ENCODE results near the gene CHRNA1.
A peak's percentile ranks its signal among the peaks of the same experiment; 100 is the strongest.

The CHRNA1 gene

DNA sequence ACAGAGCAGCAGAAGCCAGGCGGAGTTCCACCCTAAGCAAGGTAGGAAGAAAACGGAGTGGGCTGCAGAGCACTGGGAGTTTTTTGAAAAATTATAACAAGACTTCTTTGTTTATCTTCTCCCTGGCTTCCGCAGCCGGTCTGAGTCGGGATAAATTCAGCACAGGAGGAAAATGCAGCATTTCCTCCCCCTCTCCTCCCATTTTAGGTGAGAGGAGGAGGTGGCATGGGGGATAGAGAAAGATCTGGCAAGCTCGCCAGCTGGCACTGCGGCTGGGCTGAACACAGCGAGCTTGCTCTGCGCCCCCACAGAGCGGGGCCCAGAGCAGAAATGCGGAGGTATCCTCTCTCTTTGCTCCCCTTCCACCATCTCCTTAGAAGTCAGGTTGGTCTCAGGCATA, 17.7 kb upstream of the CHRNA1 start:
- H2BK15ac ChIP-seq (replicated peaks; ENCODE audit: low read depth): no peak overlapping the region
- no CpG with 5 or more reads among the region's 11 CpGs for WGBS (ENCODE audit: extremely low coverage, insufficient coverage, low lambda C conversion rate)

DNA sequence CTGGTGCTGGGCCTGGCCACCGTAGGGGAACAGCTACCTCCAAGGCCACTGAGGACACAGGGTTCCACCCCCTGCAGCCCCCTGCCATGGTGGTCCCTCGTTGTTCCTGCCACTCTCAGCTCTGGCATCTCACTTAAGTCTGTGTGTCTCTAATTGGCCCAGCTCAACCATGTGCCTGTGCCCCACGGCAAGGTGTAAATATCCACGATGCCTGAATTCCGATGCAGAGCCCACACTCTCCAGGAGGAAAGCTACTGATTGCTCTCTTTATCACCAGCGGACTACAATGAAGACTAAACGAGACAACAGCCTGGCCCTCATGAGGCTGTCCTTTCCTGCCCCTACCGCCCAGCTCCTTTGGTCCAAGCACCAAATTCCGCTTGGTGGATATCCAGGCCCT, 17.0 kb upstream of the CHRNA1 start:
- H2AK5ac ChIP-seq (ENCODE audit: low read length): peak overlapping the region; percentile 38
- H2BK5ac ChIP-seq (ENCODE audit: low read length): no peak overlapping the region
- no peak overlapping the region for H3K9ac ChIP-seq (ENCODE audit: low read length)
- H3K4ac ChIP-seq (ENCODE audit: low read depth, low read length): no peak overlapping the region
- no peaks in the 10 kb centered on the region for H3K79me1 ChIP-seq (ENCODE audit: low read length)
- no peak overlapping the region for H3K4me3 ChIP-seq (ENCODE audit: low read length)
- H3K79me2 ChIP-seq (ENCODE audit: control insufficient read depth, insufficient read depth, low read length): no peaks in the 10 kb centered on the region
- H3K4me2 ChIP-seq (ENCODE audit: low read length): no peak overlapping the region
- no peak for DNase-seq
- no peak overlapping the region for H2BK15ac ChIP-seq (replicated peaks; ENCODE audit: low read depth)
- no peaks in the 10 kb centered on the region for H3K27me3 ChIP-seq (ENCODE audit: insufficient read depth, low read length, poor library complexity)
- no peak overlapping the region for H4K8ac ChIP-seq (ENCODE audit: low read depth, low read length)
- no peaks in the 10 kb centered on the region for H3K36me3 ChIP-seq (ENCODE audit: control insufficient read depth, insufficient read depth, low read length)
- peak overlapping the region; percentile 45 for H3K56ac ChIP-seq (ENCODE audit: low read length)
- no peak overlapping the region for H2BK120ac ChIP-seq (ENCODE audit: low read depth, low read length)
- no peak overlapping the region for H3K23ac ChIP-seq (ENCODE audit: low read length)
- H3K18ac ChIP-seq (ENCODE audit: low read length): no peak overlapping the region
- H3K4me1 ChIP-seq (ENCODE audit: control insufficient read depth, low read depth, low read length): peaks cover 20% of the 10 kb centered on the region
- no peak overlapping the region for H4K5ac ChIP-seq (ENCODE audit: low read length)
- H3K27ac ChIP-seq (ENCODE audit: low read depth, low read length): no peak overlapping the region
- no CpG with 5 or more reads among the region's 9 CpGs for WGBS (ENCODE audit: extremely low coverage, insufficient coverage, low lambda C conversion rate)

More for the DNA sequence above, 17.7 kb upstream of the CHRNA1 start:
- no peaks in the 10 kb centered on the region for H3K79me1 ChIP-seq (ENCODE audit: low read length)
- peaks cover 19% of the 10 kb centered on the region for H3K4me1 ChIP-seq (ENCODE audit: control insufficient read depth, low read depth, low read length)
- no peaks in the 10 kb centered on the region for H3K36me3 ChIP-seq (ENCODE audit: control insufficient read depth, insufficient read depth, low read length)
- no peak overlapping the region for H3K9ac ChIP-seq (ENCODE audit: low read length)
- H3K4ac ChIP-seq (ENCODE audit: low read depth, low read length): no peak overlapping the region
- no peak overlapping the region for H3K18ac ChIP-seq (ENCODE audit: low read length)
- no peak overlapping the region for H3K27ac ChIP-seq (ENCODE audit: low read depth, low read length)
- no peak overlapping the region for H3K4me2 ChIP-seq (ENCODE audit: low read length)
- H2BK120ac ChIP-seq (ENCODE audit: low read depth, low read length): no peak overlapping the region
- no peak overlapping the region for H2AK5ac ChIP-seq (ENCODE audit: low read length)
- no peaks in the 10 kb centered on the region for H3K79me2 ChIP-seq (ENCODE audit: control insufficient read depth, insufficient read depth, low read length)
- H4K5ac ChIP-seq (ENCODE audit: low read length): no peak overlapping the region
- H3K56ac ChIP-seq (ENCODE audit: low read length): no peak overlapping the region
- H3K4me3 ChIP-seq (ENCODE audit: low read length): no peak overlapping the region
- H4K8ac ChIP-seq (ENCODE audit: low read depth, low read length): no peak overlapping the region
- H2BK5ac ChIP-seq (ENCODE audit: low read length): no peak overlapping the region
- DNase-seq: no peak
- H3K27me3 ChIP-seq (ENCODE audit: insufficient read depth, low read length, poor library complexity): no peaks in the 10 kb centered on the region
- no peak overlapping the region for H3K23ac ChIP-seq (ENCODE audit: low read length)

- H2AK5ac ChIP-seq (ENCODE audit: low read length): peak overlapping the region; percentile 41
- no peak for DNase-seq
- peak overlapping the region; percentile 52 for H3K56ac ChIP-seq (ENCODE audit: low read length)
- no peak overlapping the region for H2BK15ac ChIP-seq (replicated peaks; ENCODE audit: low read depth)
- no peak overlapping the region for H3K4ac ChIP-seq (ENCODE audit: low read depth, low read length)
- H3K27me3 ChIP-seq (ENCODE audit: insufficient read depth, low read length, poor library complexity): no peaks in the 10 kb centered on the region
- H3K79me2 ChIP-seq (ENCODE audit: control insufficient read depth, insufficient read depth, low read length): no peaks in the 10 kb centered on the region
- H3K36me3 ChIP-seq (ENCODE audit: control insufficient read depth, insufficient read depth, low read length): no peaks in the 10 kb centered on the region
- no peak overlapping the region for H3K4me3 ChIP-seq (ENCODE audit: low read length)
- H3K27ac ChIP-seq (ENCODE audit: low read depth, low read length): peak overlapping the region; percentile 65
- no peak overlapping the region for H4K8ac ChIP-seq (ENCODE audit: low read depth, low read length)
- H3K18ac ChIP-seq (ENCODE audit: low read length): no peak overlapping the region
- H2BK5ac ChIP-seq (ENCODE audit: low read length): no peak overlapping the region
- H3K23ac ChIP-seq (ENCODE audit: low read length): no peak overlapping the region
- H3K4me2 ChIP-seq (ENCODE audit: low read length): no peak overlapping the region
- no peak overlapping the region for H3K9ac ChIP-seq (ENCODE audit: low read length)
- H3K4me1 ChIP-seq (ENCODE audit: control insufficient read depth, low read depth, low read length): peaks cover 22% of the 10 kb centered on the region
- WGBS (ENCODE audit: extremely low coverage, insufficient coverage, low lambda C conversion rate): no CpG with 5 or more reads among the region's 7 CpGs
- no peaks in the 10 kb centered on the region for H3K79me1 ChIP-seq (ENCODE audit: low read length)
- H2BK120ac ChIP-seq (ENCODE audit: low read depth, low read length): no peak overlapping the region
- no peak overlapping the region for H4K5ac ChIP-seq (ENCODE audit: low read length)
Measured at GRCh38 chr2:174780856-174781255, 16.6 kb upstream of the CHRNA1 start.

- H4K8ac ChIP-seq (ENCODE audit: low read depth, low read length): no peak overlapping the region
- H3K23ac ChIP-seq (ENCODE audit: low read length): no peak overlapping the region
- WGBS (ENCODE audit: extremely low coverage, insufficient coverage, low lambda C conversion rate): no CpG with 5 or more reads among the region's 5 CpGs
- peak; percentile 79 for DNase-seq
- peak overlapping the region; percentile 65 for H3K27ac ChIP-seq (ENCODE audit: low read depth, low read length)
- H2AK5ac ChIP-seq (ENCODE audit: low read length): peak overlapping the region; percentile 41
- H2BK5ac ChIP-seq (ENCODE audit: low read length): peak overlapping the region; percentile 19
- no peaks in the 10 kb centered on the region for H3K79me2 ChIP-seq (ENCODE audit: control insufficient read depth, insufficient read depth, low read length)
- H2BK120ac ChIP-seq (ENCODE audit: low read depth, low read length): no peak overlapping the region
- H3K79me1 ChIP-seq (ENCODE audit: low read length): no peaks in the 10 kb centered on the region
- peaks cover 25% of the 10 kb centered on the region for H3K4me1 ChIP-seq (ENCODE audit: control insufficient read depth, low read depth, low read length)
- H3K4me3 ChIP-seq (ENCODE audit: low read length): no peak overlapping the region
- no peak overlapping the region for H3K4me2 ChIP-seq (ENCODE audit: low read length)
- no peak overlapping the region for H3K18ac ChIP-seq (ENCODE audit: low read length)
- no peak overlapping the region for H2BK15ac ChIP-seq (replicated peaks; ENCODE audit: low read depth)
- peak overlapping the region; percentile 63 for H3K4ac ChIP-seq (ENCODE audit: low read depth, low read length)
- no peaks in the 10 kb centered on the region for H3K36me3 ChIP-seq (ENCODE audit: control insufficient read depth, insufficient read depth, low read length)
- H3K9ac ChIP-seq (ENCODE audit: low read length): no peak overlapping the region
- H4K5ac ChIP-seq (ENCODE audit: low read length): no peak overlapping the region
- H3K56ac ChIP-seq (ENCODE audit: low read length): peak overlapping the region; percentile 52
- H3K27me3 ChIP-seq (ENCODE audit: insufficient read depth, low read length, poor library complexity): no peaks in the 10 kb centered on the region
Measured at GRCh38 chr2:174780191-174780840, 16.0 kb upstream of the CHRNA1 start.

DNA sequence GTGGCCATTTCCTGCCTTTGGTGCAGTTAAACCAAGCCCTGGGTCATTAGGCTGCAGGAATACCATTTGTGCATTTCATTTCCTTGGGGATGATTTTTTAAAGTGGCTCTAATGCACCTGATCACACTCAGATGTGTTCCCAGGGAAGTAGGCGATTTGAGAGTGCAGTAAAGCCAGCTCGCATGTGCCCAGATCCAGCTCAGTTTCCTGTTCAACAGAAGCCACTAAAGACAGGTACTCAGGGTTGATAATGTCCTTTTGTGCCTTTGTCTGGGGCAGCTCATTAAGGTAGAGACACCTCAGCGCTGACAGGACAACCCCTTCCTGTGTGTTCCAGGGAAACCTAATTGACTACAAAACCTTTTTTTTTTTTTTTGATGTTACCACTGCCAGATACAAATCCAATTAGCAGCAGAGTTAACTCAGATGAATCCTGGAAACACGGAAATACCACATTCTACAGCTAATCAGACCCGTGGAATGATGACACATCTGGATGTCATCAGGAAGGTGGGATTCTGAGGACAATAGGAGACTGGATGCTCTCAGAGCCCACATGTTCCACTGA, 15.2 kb upstream of the CHRNA1 start:
- DNase-seq: peak; percentile 80
- Histone ChIP-seq H3K36me3 (ENCODE audit: control insufficient read depth, insufficient read depth, low read length) (no peaks in the 10 kb centered on the region), H3K4me1 (ENCODE audit: control insufficient read depth, low read depth, low read length) (peaks cover 25% of the 10 kb centered on the region), H4K8ac (ENCODE audit: low read depth, low read length) (no peak overlapping the region), H3K27ac (ENCODE audit: low read depth, low read length) (peak overlapping the region; percentile 9), H2BK15ac (replicated peaks; ENCODE audit: low read depth) (no peak overlapping the region), H3K79me1 (ENCODE audit: low read length) (no peaks in the 10 kb centered on the region), H3K79me2 (ENCODE audit: control insufficient read depth, insufficient read depth, low read length) (no peaks in the 10 kb centered on the region), H3K23ac (ENCODE audit: low read length) (no peak overlapping the region), H3K4ac (ENCODE audit: low read depth, low read length) (no peak overlapping the region), H2AK5ac (ENCODE audit: low read length) (no peak overlapping the region), H2BK5ac (ENCODE audit: low read length) (no peak overlapping the region), H3K18ac (ENCODE audit: low read length) (no peak overlapping the region), H3K4me2 (ENCODE audit: low read length) (no peak overlapping the region), H3K9ac (ENCODE audit: low read length) (peak overlapping the region; percentile 8), H3K27me3 (ENCODE audit: insufficient read depth, low read length, poor library complexity) (no peaks in the 10 kb centered on the region), H3K56ac (ENCODE audit: low read length) (no peak overlapping the region), H3K4me3 (ENCODE audit: low read length) (no peak overlapping the region), H2BK120ac (ENCODE audit: low read depth, low read length) (no peak overlapping the region), H4K5ac (ENCODE audit: low read length) (no peak overlapping the region)
- WGBS (ENCODE audit: extremely low coverage, insufficient coverage, low lambda C conversion rate): no CpG with 5 or more reads among the region's 5 CpGs
